Smooth muscle cell (in vitro differentiated cells): ENCODE data around the gene CROCC. TPM values are rescaled to one million over a fixed set of nuclear protein-coding genes. Genes with fewer than 3 reads are reported as not detected.

Experiments
- DNase-seq: peaks from one replicate; lab custom pipeline; 2025; ENCODE audit not compliant: unreplicated experiment; lab: John Stamatoyannopoulos, UW
- H2AFZ ChIP-seq: fragments of 200-600 bp; sonication (generic); 2 replicates; pipeline ENCODE4 v1.6.0; 2016; ENCODE audit warnings: antibody characterized with exemption, low read depth, mild to moderate bottlenecking
- H3F3A ChIP-seq: fragments of 200-600 bp; sonication (generic); 2 replicates; pipeline ENCODE4 v1.6.0; 2017; ENCODE audit warnings: antibody characterized with exemption, low read depth
- H3K27ac ChIP-seq: fragments of 200-600 bp; sonication (generic); 2 replicates; pipeline ENCODE4 v1.5.1; 2016; ENCODE audit warnings: low read depth, mild to moderate bottlenecking
- H3K27me3 ChIP-seq: fragments of 200-600 bp; sonication (generic); 2 replicates; pipeline ENCODE4 v1.6.1; 2016; ENCODE audit warnings: low read depth, mild to moderate bottlenecking
- H3K36me3 ChIP-seq: fragments of 200-600 bp; sonication (generic); 2 replicates; pipeline ENCODE4 v1.5.1; 2016; ENCODE audit warnings: low read depth
- H3K4me1 ChIP-seq: fragments of 200-600 bp; sonication (generic); 2 replicates; pipeline ENCODE4 v1.5.1; 2016; ENCODE audit warnings: low read depth
- H3K4me2 ChIP-seq: fragments of 200-600 bp; sonication (generic); 2 replicates; pipeline ENCODE4 v1.6.0; 2016; ENCODE audit warnings: mild to moderate bottlenecking
- H3K4me3 ChIP-seq: fragments of 200-600 bp; sonication (generic); 2 replicates; pipeline ENCODE4 v1.5.1; 2016; ENCODE audit warnings: mild to moderate bottlenecking
- H3K79me2 ChIP-seq: fragments of 200-600 bp; sonication (generic); 2 replicates; pipeline ENCODE4 v1.6.0; 2016; ENCODE audit warnings: low read depth, mild to moderate bottlenecking
- H3K9ac ChIP-seq: fragments of 200-600 bp; sonication (generic); 2 replicates; pipeline ENCODE4 v1.6.0; 2016; ENCODE audit warnings: low read depth
- H3K9me3 ChIP-seq: fragments of 200-600 bp; sonication (generic); replicated peaks from 2 replicates; pipeline ENCODE4 v1.5.1; 2016; ENCODE audit warnings: low read depth
- H4K20me1 ChIP-seq: fragments of 200-600 bp; sonication (generic); 2 replicates; pipeline ENCODE4 v1.6.0; 2016; ENCODE audit warnings: low read depth
- WGBS: methylation state at CpG from one replicate; pipeline ENCODE4 v1.1.7; 2016; ENCODE audit warnings: low lambda C conversion rate; 5-methylcytosine and 5-hydroxymethylcytosine counted together
- polyA plus RNA-seq: library from polyadenylated mRNA; unstranded; fragments of >200 nt; fragmentation: Nextera tagmentation; extraction: Ambion mirVana; gene quantifications from 2 replicates; pipeline ENCODE4 v1.2.1, GENCODE V29; 2016
- total RNA-seq: library from RNA; depleted of rRNA; stranded (reverse); fragments of >200 nt; gene quantifications from 2 replicates; pipeline ENCODE4 v1.2.3, GENCODE V29; 2014
- TF ChIP-seq, protein P1 (sequence below): fragments of 200-600 bp; sonication (generic); IDR thresholded peaks from 2 replicates; pipeline ENCODE4 v1.5.1; 2017; ENCODE audit warnings: borderline replicate concordance, mild to moderate bottlenecking, antibody characterized with exemption; ENCODE audit not compliant: insufficient read depth, poor library complexity, severe bottlenecking

The CROCC gene
- total and polyA plus RNA-seq, 2 experiments from 2014 or later: 19.7 to 24.0 TPM

- H3K4me2 ChIP-seq: peak overlapping the region; percentile 72
- H2AFZ ChIP-seq: no peak overlapping the region
- no peaks in the 10 kb centered on the region for H3K36me3 ChIP-seq
- peak overlapping the region; percentile 75 for H3K27ac ChIP-seq
- H3K79me2 ChIP-seq: no peaks in the 10 kb centered on the region
- no peak for DNase-seq
- no peaks in the 10 kb centered on the region for H3K27me3 ChIP-seq
- no peaks in the 10 kb centered on the region for H3K4me1 ChIP-seq
- H3K9ac ChIP-seq: no peak overlapping the region
- TF ChIP-seq, protein P1, sequence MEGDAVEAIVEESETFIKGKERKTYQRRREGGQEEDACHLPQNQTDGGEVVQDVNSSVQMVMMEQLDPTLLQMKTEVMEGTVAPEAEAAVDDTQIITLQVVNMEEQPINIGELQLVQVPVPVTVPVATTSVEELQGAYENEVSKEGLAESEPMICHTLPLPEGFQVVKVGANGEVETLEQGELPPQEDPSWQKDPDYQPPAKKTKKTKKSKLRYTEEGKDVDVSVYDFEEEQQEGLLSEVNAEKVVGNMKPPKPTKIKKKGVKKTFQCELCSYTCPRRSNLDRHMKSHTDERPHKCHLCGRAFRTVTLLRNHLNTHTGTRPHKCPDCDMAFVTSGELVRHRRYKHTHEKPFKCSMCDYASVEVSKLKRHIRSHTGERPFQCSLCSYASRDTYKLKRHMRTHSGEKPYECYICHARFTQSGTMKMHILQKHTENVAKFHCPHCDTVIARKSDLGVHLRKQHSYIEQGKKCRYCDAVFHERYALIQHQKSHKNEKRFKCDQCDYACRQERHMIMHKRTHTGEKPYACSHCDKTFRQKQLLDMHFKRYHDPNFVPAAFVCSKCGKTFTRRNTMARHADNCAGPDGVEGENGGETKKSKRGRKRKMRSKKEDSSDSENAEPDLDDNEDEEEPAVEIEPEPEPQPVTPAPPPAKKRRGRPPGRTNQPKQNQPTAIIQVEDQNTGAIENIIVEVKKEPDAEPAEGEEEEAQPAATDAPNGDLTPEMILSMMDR: no peak
- H3K9me3 ChIP-seq: no peaks in the 10 kb centered on the region
- H3K4me3 ChIP-seq: no peak overlapping the region
- no peaks in the 10 kb centered on the region for H3F3A ChIP-seq
- 95% methylated on average over 16 of the region's 22 CpGs for WGBS
- H4K20me1 ChIP-seq: no peaks in the 10 kb centered on the region
Measured at GRCh38 chr1:16966282-16966681, 44.6 kb downstream of the CROCC start.

GRCh38 chr1:16967095-16967575 lies 45.4 kb downstream of the CROCC start:
- H3K36me3 ChIP-seq: no peaks in the 10 kb centered on the region
- H3K4me2 ChIP-seq: peak overlapping the region; percentile 72

DNA sequence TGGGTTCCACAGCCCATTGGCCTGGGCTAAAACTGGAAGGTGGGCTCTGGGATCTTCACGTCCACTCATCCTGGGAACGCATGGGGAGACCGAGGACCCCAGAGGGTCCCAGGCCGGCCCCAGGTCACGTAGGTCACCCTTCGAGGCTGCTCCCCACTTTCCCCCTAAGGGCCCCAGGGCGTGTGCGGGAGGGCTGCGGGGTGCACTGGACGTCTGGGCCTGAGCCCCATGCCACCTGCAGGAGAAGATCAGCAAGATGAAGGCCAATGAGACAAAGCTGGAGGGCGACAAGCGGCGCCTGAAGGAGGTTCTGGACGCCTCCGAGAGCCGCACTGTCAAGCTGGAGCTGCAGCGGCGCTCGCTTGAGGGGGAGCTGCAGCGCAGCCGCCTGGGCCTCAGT lies 46.2 kb downstream of the CROCC start:
- H3K9ac ChIP-seq: peak overlapping the region; percentile 66
- H3K4me1 ChIP-seq: peaks cover 8% of the 10 kb centered on the region
- H4K20me1 ChIP-seq: peaks cover 17% of the 10 kb centered on the region
- TF ChIP-seq, protein P1: no peak
- no peak for DNase-seq
- H3F3A ChIP-seq: peaks cover 5% of the 10 kb centered on the region
- 98% methylated on average over 21 of the region's 21 CpGs for WGBS
- no peak overlapping the region for H3K4me2 ChIP-seq
- H3K9me3 ChIP-seq: no peaks in the 10 kb centered on the region
- H3K36me3 ChIP-seq: no peaks in the 10 kb centered on the region
- H3K4me3 ChIP-seq: no peak overlapping the region
- H3K27ac ChIP-seq: peak overlapping the region; percentile 75
- H2AFZ ChIP-seq: no peak overlapping the region
- no peaks in the 10 kb centered on the region for H3K79me2 ChIP-seq
- H3K27me3 ChIP-seq: no peaks in the 10 kb centered on the region

More at GRCh38 chr1:16967095-16967575, 45.4 kb downstream of the CROCC start:
- H4K20me1 ChIP-seq: peaks cover 8% of the 10 kb centered on the region
- no peaks in the 10 kb centered on the region for H3K9me3 ChIP-seq
- no peaks in the 10 kb centered on the region for H3K79me2 ChIP-seq
- H2AFZ ChIP-seq: no peak overlapping the region
- no peaks in the 10 kb centered on the region for H3F3A ChIP-seq
- TF ChIP-seq, protein P1: no peak
- no peak overlapping the region for H3K4me3 ChIP-seq
- H3K27me3 ChIP-seq: no peaks in the 10 kb centered on the region
- peak overlapping the region; percentile 75 for H3K27ac ChIP-seq
- 12% methylated on average over 5 of the region's 7 CpGs for WGBS
- no peak for DNase-seq
- peaks cover 5% of the 10 kb centered on the region for H3K4me1 ChIP-seq
- peak overlapping the region; percentile 66 for H3K9ac ChIP-seq

DNA sequence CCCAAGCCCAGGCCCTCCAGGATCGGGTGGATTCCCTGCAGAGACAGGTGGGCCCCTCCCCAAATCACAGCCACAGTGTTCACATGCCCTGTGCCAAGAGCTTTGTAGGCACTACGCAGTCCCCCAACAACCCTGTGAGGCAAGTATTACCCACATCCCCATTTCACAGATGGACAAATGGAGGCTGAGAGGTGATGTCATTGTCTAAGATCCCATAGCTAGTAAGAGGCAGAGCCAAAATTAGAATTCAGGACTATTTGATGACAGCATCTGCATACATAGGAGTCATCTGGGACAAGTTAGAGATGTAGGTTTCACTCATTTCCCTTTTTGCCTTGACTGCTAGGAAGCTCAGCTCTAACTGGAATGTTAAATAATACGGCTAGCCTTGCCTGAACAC lies 46.6 kb downstream of the CROCC start:
- H2AFZ ChIP-seq: no peak overlapping the region
- H3K79me2 ChIP-seq: no peaks in the 10 kb centered on the region
- peaks cover 8% of the 10 kb centered on the region for H3K4me1 ChIP-seq
- no peak overlapping the region for H3K9ac ChIP-seq
- no peak overlapping the region for H3K4me3 ChIP-seq
- no peaks in the 10 kb centered on the region for H3K27me3 ChIP-seq
- no peak for DNase-seq
- no peaks in the 10 kb centered on the region for H3K9me3 ChIP-seq
- H3K4me2 ChIP-seq: no peak overlapping the region
- 97% methylated on average over 3 of the region's 3 CpGs for WGBS
- TF ChIP-seq, protein P1: no peak
- no peak overlapping the region for H3K27ac ChIP-seq
- peaks cover 21% of the 10 kb centered on the region for H4K20me1 ChIP-seq
- peaks cover 9% of the 10 kb centered on the region for H3F3A ChIP-seq
- no peaks in the 10 kb centered on the region for H3K36me3 ChIP-seq
